GM12878 (cell line): ENCODE measurements around the gene THAP11. TPM values are rescaled to one million over a fixed set of nuclear protein-coding genes. Genes with fewer than 3 reads are reported as not detected.

Source experiments
- ATAC-seq: fragments of 200-7000 bp; cut with Tn5 transposase; 3 replicates; pipeline ENCODE4 v1.9.1; 2020; ENCODE audit warnings: mild to moderate bottlenecking, moderate library complexity
- BruUV-seq: library from RNA; stranded (reverse); fragments of 400-500 nt; replicated peaks from 2 replicates; lab custom pipeline; 2021; lab: Mats Ljungman, UMichigan
- CTCF ChIA-PET: fragments of 300-600 bp; sonication (Branson Sonifier 250); formaldehyde crosslinking; extraction: SDS; loops from one replicate; lab custom pipeline; 2021; ENCODE audit warnings: inconsistent platforms; lab: Yijun Ruan, JAX
- POLR2A ChIA-PET: fragments of 350-600 bp; formaldehyde crosslinking; extraction: SDS; loops from one replicate; lab custom pipeline; 2021; ENCODE audit warnings: inconsistent platforms; lab: Charles Lee
- RAD21 ChIA-PET: fragments of 300-600 bp; sonication (Branson Sonifier 250); formaldehyde crosslinking; loops from one replicate; lab custom pipeline; 2023; ENCODE audit warnings: antibody characterized with exemption; ENCODE audit not compliant: unreplicated experiment; lab: Charles Lee
- SMC1A ChIA-PET: fragments of 300-600 bp; sonication (Branson Sonifier 250); formaldehyde crosslinking; loops from one replicate; lab custom pipeline; 2023; ENCODE audit not compliant: unreplicated experiment, uncharacterized antibody; lab: Charles Lee
- DNase-seq: peaks from one replicate; pipeline ENCODE4 v3.0.0-alpha.2; 2011; ENCODE audit warnings: low read depth, low spot score
- FAIRE-seq: peaks from 3 replicates; lab custom pipeline; 2011; peaks lifted over from hg19 to GRCh38; lab: Jason Lieb, UNC
- H2AFZ ChIP-seq: 2 replicates; pipeline ENCODE4 v1.6.0; 2011; ENCODE audit warnings: low read depth, low read length, control low read depth; ENCODE audit not compliant: control insufficient read depth
- H3K27ac ChIP-seq: 2 replicates; pipeline ENCODE4 v1.5.1; 2011; ENCODE audit warnings: control low read depth; ENCODE audit not compliant: control insufficient read depth, insufficient read depth
- H3K27me3 ChIP-seq, 2 experiments: replicated peaks in 1 of 2; 2 replicates each; pipeline versions ENCODE4 v1.6.0 to v1.6.1; 2011; ENCODE audit warnings: low read length in 1 of 2; ENCODE audit not compliant: control insufficient read depth in 2 of 2, insufficient read depth in 2 of 2
- H3K36me3 ChIP-seq, 2 experiments: 2 replicates each; pipeline ENCODE4 v1.5.1; 2011; ENCODE audit warnings: low read length in 1 of 2; ENCODE audit not compliant: control insufficient read depth in 2 of 2, insufficient read depth in 2 of 2
- H3K4me1 ChIP-seq: 2 replicates; pipeline ENCODE4 v1.6.1; 2011; ENCODE audit warnings: mild to moderate bottlenecking, low read length, moderate library complexity, mixed read lengths; ENCODE audit not compliant: control insufficient read depth, insufficient read depth
- H3K4me2 ChIP-seq: 2 replicates; pipeline ENCODE4 v1.6.0; 2011; ENCODE audit warnings: control low read depth; ENCODE audit not compliant: control insufficient read depth, insufficient read depth
- H3K4me3 ChIP-seq: fragments of 200-600 bp; sonication (generic); 2 replicates; pipeline ENCODE4 v1.5.1; 2016
- H3K79me2 ChIP-seq: 2 replicates; pipeline ENCODE4 v1.6.0; 2011; ENCODE audit warnings: low read length; ENCODE audit not compliant: control insufficient read depth, insufficient read depth
- H3K9ac ChIP-seq: 2 replicates; pipeline ENCODE4 v1.8.0; 2011; ENCODE audit warnings: low read length, control low read depth, mixed read lengths; ENCODE audit not compliant: control insufficient read depth, insufficient read depth
- H3K9me3 ChIP-seq: replicated peaks from 3 replicates; pipeline ENCODE4 v1.5.1; 2011; ENCODE audit warnings: mild to moderate bottlenecking, low read length; ENCODE audit not compliant: control insufficient read depth, insufficient read depth
- H4K20me1 ChIP-seq: 2 replicates; pipeline ENCODE4 v1.6.0; 2011; ENCODE audit not compliant: control insufficient read depth, insufficient read depth
- BCLAF1 ChIP-seq: fragments of 450-650 bp; IDR thresholded peaks from 2 replicates; pipeline ENCODE4 v1.6.1; 2017; ENCODE audit warnings: antibody characterized with exemption, mild to moderate bottlenecking, moderate library complexity
- FOS ChIP-seq: IDR thresholded peaks from 3 replicates; pipeline ENCODE4 v1.6.1; 2011; ENCODE audit warnings: borderline replicate concordance; ENCODE audit not compliant: insufficient read length; ENCODE audit errors: extremely low read depth
- FOXM1 ChIP-seq: IDR thresholded peaks from 2 replicates; pipeline ENCODE4 v1.6.1; 2012; ENCODE audit warnings: low read depth, mild to moderate bottlenecking, inconsistent platforms, low read length, moderate library complexity
- IKZF2 ChIP-seq, 2 experiments: fragments of 450-650 bp; IDR thresholded peaks; 2 replicates each; pipeline ENCODE4 v1.6.1; 2017; ENCODE audit warnings: mild to moderate bottlenecking in 2 of 2, moderate library complexity in 2 of 2
- KDM1A ChIP-seq: fragments of 200-600 bp; sonication (generic); IDR thresholded peaks from 2 replicates; pipeline ENCODE4 v1.6.1; 2016; ENCODE audit warnings: borderline replicate concordance
- PAX5 ChIP-seq: IDR thresholded peaks from 2 replicates; pipeline ENCODE4 v1.6.1; 2011; ENCODE audit warnings: low read depth, low read length, borderline replicate concordance
- PML ChIP-seq: IDR thresholded peaks from 2 replicates; pipeline ENCODE4 v1.6.1; 2012; ENCODE audit warnings: low read length, inconsistent platforms
- POLR2AphosphoS5 ChIP-seq: IDR thresholded peaks from 2 replicates; pipeline ENCODE4 v1.6.1; 2011; ENCODE audit warnings: mild to moderate bottlenecking, low read length, inconsistent platforms
- SMARCA5 ChIP-seq: fragments of 450-650 bp; IDR thresholded peaks from 2 replicates; pipeline ENCODE4 v1.6.1; 2017; ENCODE audit warnings: mild to moderate bottlenecking
- SMC3 ChIP-seq: IDR thresholded peaks from 2 replicates; pipeline ENCODE4 v1.6.1; 2011; ENCODE audit warnings: low read length, improper control_type of control experiment, borderline replicate concordance
- TARDBP ChIP-seq: IDR thresholded peaks from 2 replicates; pipeline ENCODE4 v1.6.1; 2016; ENCODE audit warnings: borderline replicate concordance
- ZBTB11 ChIP-seq: fragments of 450-650 bp; formaldehyde crosslinking; IDR thresholded peaks from 2 replicates; pipeline ENCODE4 v1.5.0; 2022; ENCODE audit warnings: mild to moderate bottlenecking, missing genetic modification characterization
- ZNF592 ChIP-seq: fragments of 450-650 bp; IDR thresholded peaks from 2 replicates; pipeline ENCODE4 v1.6.1; 2017; ENCODE audit warnings: mild to moderate bottlenecking, moderate library complexity
- WGBS: methylation state at CpG from one replicate; pipeline ENCODE4 v1.1.6; 2016; ENCODE audit warnings: low lambda C conversion rate; ENCODE audit not compliant: insufficient replicate concordance, insufficient coverage; ENCODE audit errors: missing lambda C conversion rate; 5-methylcytosine and 5-hydroxymethylcytosine counted together
- in situ Hi-C: fragments of 300-500 bp; cut with MboI; formaldehyde crosslinking; loops from 9 replicates; pipeline ENCODE4 v1.14.3; 2018; ENCODE audit warnings: mixed read lengths
- intact Hi-C: fragments of 100-400 bp; cut with micrococcal nuclease; formaldehyde crosslinking; loops from one replicate; pipeline ENCODE4 v1.14.2; 2022; ENCODE audit not compliant: unreplicated experiment
- polyA plus RNA-seq, 11 experiments: library from polyadenylated mRNA; depleted of rRNA in 4 of 11; unstranded in 6 of 11; stranded (reverse) in 5 of 11; fragments of >200 nt; fragmentation: Nextera tagmentation in 4 of 11; fragmentation: Illumina TruSeq in 1 of 11; extraction: Ambion mirVana in 4 of 11; extraction: Trizol in 1 of 11; gene quantifications; 1 replicate in 1 of 11; 2 replicates in 10 of 11; pipeline versions ENCODE4 v1.2.1 to v1.2.3, GENCODE V29; 2011 to 2016; ENCODE audit warnings: inconsistent platforms in 2 of 11, missing spikeins in 2 of 11, low read depth in 1 of 11
- total RNA-seq, 4 experiments: library from RNA; depleted of rRNA in 3 of 4; stranded (reverse); fragments of >200 nt in 3 of 4; fragmentation: Illumina TruSeq in 1 of 4; extraction: Trizol in 1 of 4; gene quantifications; 2 replicates each; pipeline versions ENCODE4 v1.2.1 to v1.2.3, GENCODE V29; 2013 to 2021

THAP11 gene
- total and polyA plus RNA-seq, 10 of the 15 experiments (the other 5 are each of a cell fraction or from before 2014, with no cell fraction given), result 2.5 to 36.7 (median 21.4) TPM

- intact Hi-C loops, result no loop called here
- RAD21 ChIA-PET, result interaction anchor here (1.1 to 2.6 kb wide), 5 partner anchors 54 to 416 kb away, joined by 3 to 19 read pairs (median 4); partner anchors contain the start of gene GFOD2
- no peak overlapping the region for H3K9ac ChIP-seq
- H3K4me3 ChIP-seq, result no peak overlapping the region
- H3K79me2 ChIP-seq, result no peaks in the 10 kb centered on the region
- no peaks in the 10 kb centered on the region for H4K20me1 ChIP-seq
- 70% methylated on average over 8 of the region's 8 CpGs for WGBS
- FAIRE-seq, result no peak
- H3K27me3 ChIP-seq, result no peaks in the 10 kb centered on the region
- no peak for DNase-seq
- BruUV-seq, result no TSS peak
- in situ Hi-C loops, result no loop called here
- CTCF ChIA-PET, result interaction anchor here (0.5 to 4.0 kb wide), 11 partner anchors 7 to 315 kb away, joined by 3 to 53 read pairs (median 25); partner anchors contain the start of genes NRN1L, RANBP10 and TSNAXIP1
- no peak overlapping the region for H3K4me2 ChIP-seq
- no peak for ATAC-seq
- H2AFZ ChIP-seq, result no peak overlapping the region
- POLR2A ChIA-PET, result interaction anchor here (0.7 to 1.4 kb wide), 4 partner anchors 23 to 113 kb away, joined by 3 to 4 read pairs (median 3); no protein-coding TSS in a partner anchor
- no peaks in the 10 kb centered on the region for H3K36me3 ChIP-seq
- H3K4me1 ChIP-seq, result no peaks in the 10 kb centered on the region
- no peaks in the 10 kb centered on the region for H3K9me3 ChIP-seq
- SMC1A ChIA-PET, result interaction anchor here (0.8 to 3.0 kb wide), 3 partner anchors 8 to 226 kb away, joined by 3 to 13 read pairs (median 12); partner anchors contain the start of genes RANBP10 and TSNAXIP1
- H3K27ac ChIP-seq, result no peak overlapping the region
- TF ChIP-seq SMARCA5 (no peak), ZBTB11 (CRISPR knock-in tag) (no peak), TARDBP (no peak), BCLAF1 (no peak), POLR2AphosphoS5 (no peak), FOS (no peak), KDM1A (no peak), PML (no peak), FOXM1 (no peak), PAX5 (no peak), IKZF2 (IDR thresholded peaks at IDR 0.05) (no peak), ZNF592 (no peak), SMC3 (no peak)
These were observed 27.6 kb upstream of the THAP11 start for GRCh38 chr16:67814567-67814966.
